GM10266 (cell line): ENCODE data around the gene ELL.

ENCODE experiments used
- DNase-seq: peaks from one replicate; pipeline ENCODE4 v3.0.0; 2012; ENCODE audit errors: extremely low spot score
- CTCF ChIP-seq: IDR thresholded peaks from 2 replicates; pipeline ENCODE4 v1.5.1; 2012; ENCODE audit warnings: mild to moderate bottlenecking, low read depth; ENCODE audit not compliant: control insufficient read depth, insufficient read depth; ENCODE audit errors: missing control alignments

Gene ELL

GRCh38 chr19:18440415-18440877, 81.4 kb downstream of the ELL start:
- TF ChIP-seq CTCF: peak; percentile 51
- no peak for DNase-seq

DNA sequence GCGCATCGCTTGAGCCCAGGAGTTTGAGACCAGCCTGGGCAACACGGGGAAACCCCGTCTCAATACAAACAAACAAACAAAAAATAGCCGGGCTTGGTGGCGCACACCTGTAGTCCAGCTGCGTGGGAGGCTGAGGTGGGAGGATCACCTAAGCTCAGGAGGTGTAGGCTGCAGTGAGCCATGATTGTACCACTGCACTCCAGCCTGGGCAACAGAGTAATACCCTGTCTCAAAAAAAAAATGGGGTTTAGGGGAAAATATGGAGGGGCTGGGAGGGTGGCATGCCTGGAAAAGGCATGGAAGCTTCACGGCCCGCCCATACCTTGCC, 82.0 kb downstream of the ELL start:
- no peak for TF ChIP-seq CTCF
- DNase-seq: no peak

- no peak for TF ChIP-seq CTCF
- DNase-seq: no peak
Observed at GRCh38 chr19:18439025-18439909, 82.6 kb downstream of the ELL start.

- no peak for DNase-seq
Observed at GRCh38 chr19:18438331-18439024, 83.4 kb downstream of the ELL start.

GRCh38 chr19:18437491-18438330, 84.2 kb downstream of the ELL start, which contains the start of gene ISYNA1:
Gene ISYNA1, minus strand, starts transcription at chr19:18438133. Its CDS starts 154 bp downstream, at chr19:18437979.
- no peak for TF ChIP-seq CTCF
- peak; percentile 82 for DNase-seq

More at GRCh38 chr19:18438331-18439024, 83.4 kb downstream of the ELL start:
- TF ChIP-seq CTCF: no peak

DNA sequence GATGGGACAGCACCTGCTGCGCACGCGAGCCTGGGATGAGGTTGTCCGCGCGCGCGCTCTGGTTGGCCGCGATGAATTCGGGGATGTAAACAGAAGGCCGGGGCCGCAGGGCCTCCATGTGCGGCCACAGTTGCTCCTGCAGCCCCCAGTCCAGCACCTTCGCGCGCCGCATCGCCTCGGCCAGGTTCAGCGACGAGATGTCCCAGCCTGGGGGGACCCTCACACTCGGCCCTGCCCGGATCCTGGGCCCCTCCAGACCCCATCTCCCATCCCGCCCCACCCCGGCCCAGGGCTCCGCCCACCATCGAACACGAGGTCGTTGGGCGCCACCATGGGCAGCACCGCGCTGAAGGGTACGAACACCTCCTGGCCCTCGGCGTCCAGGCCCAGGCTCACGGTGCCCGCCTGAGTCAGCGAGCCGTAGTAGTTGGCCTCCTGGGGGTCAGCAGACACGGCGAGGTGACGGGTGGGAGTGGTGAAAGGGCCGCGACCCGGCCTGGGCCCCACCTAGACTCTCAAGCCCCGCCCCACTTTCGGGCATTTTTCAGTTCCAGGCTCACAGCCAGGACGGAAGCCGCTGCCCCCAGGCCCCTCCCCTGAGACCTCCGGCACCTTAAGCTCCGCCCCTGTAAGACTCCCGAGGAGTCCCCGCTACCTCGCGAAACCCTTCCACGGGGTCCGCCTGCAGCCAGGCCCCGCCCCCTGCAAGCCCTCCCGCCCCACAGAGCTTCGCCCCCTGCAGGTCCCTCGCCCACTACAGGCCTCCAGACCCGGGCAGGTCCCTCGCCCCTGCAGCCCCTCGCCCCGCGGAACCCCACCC, 85.0 kb downstream of the ELL start:
- peak; percentile 98 for DNase-seq
- TF ChIP-seq CTCF: no peak
